Measurements from ENCODE around the gene CBX6.
A peak's percentile ranks its signal among the peaks of the same experiment; 100 is the strongest.
"Not testable (repeated sequence)": the region's sequence is repeated elsewhere in the genome, so short reads cannot be mapped to it uniquely, and the experiment has no call there.

Gene CBX6

DNA sequence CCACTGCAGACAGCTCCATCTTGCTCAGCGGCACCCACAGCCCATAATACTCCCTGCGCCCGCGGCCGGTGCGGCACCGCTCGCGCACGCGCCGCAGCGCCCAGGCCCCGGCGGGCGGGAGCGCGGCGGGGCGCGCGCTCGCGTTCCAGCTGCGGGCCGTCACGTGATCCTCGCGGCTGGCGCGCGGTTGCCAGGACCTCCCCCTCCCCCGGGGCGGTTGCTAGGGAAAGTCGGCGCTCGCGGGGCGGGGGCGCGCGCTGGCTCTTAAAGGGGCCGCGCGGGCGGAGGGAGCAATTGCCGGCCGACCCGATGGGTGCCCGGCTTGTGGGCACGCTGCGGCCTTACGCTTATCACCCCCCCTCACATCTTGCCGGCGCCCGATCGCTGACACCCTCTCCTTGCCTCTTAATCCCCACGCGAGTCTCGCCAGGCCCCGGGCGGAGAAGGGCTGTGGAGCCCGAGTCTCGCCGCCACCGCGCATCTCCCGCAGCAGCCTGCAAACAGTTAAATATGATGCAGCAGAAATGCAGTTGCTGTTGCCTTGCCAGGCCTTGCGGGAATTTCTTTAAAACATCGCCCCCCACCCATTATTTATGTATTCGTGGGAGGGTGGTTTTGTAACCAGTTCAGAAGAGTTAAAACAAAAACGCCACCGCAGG is at the start of gene CBX6:
Gene CBX6, minus strand, starts transcription at position 45 of the 659 bp plus-strand sequence. Its CDS starts 26 bp downstream, at position 19.
- DNase-seq: peak; percentile 85

DNA sequence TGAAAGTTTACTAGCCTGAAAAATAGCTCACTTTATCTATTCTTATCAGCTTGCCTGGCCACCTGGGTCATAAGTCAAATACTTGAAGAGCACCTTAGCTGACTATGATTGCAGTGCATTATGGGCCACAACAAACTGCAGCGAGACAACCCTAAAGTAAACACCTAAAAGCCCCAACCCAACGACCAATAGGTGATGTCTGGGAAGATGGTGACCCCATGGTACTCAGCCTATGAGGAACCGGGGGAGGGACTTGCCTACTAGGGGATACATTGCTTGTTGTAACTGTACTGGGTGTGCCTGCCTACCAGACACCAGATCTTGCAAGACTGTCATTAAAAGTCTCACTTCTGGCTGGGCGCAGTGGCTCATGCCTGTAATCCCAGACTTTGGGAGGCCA is 49.8 kb upstream of the CBX6 start:
- no peak for DNase-seq

DNA sequence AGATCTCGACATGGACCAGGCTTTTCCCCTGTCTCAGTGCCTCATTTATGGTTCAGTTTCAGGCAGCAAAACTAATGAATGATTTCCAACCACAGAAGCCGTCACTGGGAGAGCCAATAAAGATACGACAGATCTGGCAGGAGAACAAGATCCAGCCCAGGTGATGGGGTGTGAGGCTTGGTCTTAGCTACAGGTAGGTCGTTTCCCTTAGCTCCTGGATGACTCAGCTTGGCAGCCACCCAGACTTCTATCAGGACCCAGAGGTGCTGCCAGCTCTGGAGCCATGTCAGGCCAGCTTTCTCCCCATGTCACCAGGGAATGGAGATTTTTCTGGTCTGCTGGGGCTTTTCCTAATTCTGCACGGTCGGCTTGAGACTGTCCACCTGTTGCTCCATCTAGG is 49.1 kb upstream of the CBX6 start:
- DNase-seq: no peak

DNA sequence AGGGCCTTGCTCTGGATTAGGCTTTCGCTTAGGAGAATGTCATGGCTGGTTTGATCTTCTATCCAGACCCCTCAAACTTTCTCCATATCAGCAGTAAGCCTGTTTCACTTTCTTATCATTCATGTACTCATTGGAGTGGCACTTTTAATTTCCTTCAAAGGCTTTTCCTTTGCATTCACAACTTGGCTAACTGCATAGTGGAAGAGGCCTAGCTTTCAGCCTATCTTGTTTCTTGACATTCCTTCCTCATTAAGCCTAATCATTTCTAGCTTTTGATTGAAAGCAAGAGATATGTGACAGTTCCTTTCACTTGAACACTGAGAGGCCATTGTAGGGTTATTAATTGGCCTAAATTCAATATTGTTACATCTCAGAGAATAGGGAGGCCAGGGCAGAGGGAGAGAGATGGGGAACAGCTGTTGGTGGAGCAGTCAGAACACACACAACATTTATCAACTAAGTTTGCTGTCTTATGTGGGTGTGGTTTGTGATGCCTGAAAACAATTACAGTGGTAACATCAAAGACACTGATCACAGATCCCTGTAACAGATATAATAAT is 47.7 kb upstream of the CBX6 start:
- no peak for DNase-seq

DNA sequence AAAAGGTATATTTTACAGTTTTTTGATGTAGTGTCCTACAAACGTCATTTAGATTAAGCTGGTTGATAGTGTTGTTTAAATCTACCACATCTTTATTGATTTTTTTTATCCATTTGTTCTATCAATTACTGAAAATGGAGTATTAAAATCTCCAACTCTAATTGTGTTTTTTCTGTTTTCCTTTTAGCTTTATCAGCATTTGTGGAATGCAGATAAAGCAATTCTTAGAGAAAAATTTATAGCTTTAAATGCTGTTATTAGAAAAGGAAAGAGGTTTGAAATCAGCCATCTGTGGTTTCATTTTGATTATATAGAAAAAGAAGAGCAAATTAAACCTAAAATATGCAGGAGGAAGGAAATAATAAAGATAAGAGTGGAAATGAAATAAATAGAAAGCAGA is 39.4 kb upstream of the CBX6 start:
- no peak for DNase-seq

DNA sequence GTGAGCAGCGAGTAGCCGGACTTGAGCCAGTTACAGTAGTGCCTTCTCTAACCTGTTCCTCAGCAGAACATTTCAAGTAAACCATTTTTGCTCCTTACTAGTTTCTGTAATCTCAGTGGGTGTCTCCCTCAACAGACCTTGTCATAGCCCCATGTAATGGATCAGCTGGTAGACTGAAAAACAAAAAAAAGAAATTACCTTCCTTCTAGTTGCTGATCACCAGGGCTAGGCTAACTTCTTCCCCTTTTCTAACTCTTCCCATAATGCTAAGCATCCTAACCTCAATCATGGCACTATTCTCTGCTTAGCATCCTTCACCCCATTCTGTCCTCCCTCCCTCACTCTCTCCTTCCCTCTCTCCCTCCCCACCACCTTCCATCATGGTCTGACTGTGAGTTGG is 35.8 kb upstream of the CBX6 start:
- no peak for DNase-seq

DNA sequence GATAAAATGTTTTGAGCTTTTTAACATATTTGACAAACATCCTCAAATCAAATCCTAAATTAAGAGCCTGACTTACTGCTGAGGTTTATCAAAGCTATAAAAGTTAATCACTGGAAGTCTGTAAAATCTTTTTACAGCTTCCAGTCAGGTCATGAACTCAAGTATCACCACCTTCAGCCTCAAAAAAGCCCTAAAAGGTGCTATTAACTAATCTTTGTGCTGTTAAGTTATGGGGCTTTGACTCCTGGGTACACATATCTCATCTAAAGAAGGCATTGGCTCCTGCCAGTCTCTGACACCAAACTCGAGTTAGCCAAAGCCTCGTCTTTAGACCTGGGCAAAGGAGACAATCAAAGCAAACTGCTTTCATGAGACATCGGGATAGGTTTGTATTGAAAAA is 34.0 kb upstream of the CBX6 start:
- no peak for DNase-seq

DNA sequence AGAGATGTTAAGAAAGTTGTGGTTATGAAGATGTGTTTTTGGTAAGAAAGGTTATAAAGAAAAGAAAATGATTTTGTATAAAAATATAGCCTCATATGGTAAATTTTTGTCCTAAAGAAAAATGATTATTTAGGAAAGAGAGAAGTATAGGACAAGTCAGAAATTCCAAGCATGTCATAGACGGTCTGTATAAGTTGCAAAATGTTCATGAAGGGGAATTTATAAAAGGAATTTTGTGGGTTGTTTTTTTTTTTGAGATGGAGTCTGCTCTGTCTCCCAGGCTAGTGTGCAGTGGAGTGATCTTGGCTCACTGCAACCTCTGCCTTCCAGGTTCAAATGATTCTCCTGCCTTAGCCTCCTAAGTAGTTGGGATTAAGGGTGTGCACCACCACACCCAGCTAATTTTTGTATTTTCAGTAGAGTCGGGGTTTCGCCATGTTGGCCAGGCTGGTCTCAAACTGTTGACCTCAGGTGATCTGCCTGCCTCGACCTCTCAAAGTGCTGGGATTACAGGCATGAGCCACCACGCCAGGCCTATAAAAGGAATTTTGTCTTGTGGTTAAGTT is 32.1 kb upstream of the CBX6 start:
- DNase-seq: not testable (repeated sequence)

DNA sequence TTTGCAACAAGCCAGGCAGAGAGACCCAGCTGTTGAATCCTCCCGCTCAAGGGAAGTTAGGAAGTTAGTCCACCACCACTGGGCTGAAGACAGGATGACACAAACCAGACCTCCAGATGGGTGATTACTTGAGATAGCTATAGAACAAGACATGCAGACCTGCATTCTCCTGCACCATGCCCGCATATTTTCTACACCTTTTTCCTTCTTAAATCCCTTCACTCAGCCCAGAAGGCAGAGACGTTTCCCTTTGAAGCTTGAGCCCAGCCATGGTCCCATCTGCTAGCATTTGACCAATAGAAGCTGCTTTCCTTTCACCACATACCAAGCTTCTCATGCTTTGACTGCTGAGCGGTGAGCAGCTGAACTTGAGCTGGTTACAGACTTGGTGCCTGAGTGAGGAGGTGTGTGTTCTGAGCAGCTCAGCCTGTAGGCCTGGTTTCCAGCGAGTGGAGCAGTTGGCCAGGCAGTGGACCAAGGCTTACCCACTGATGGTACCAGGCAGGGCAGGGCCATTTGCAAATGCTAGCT is 29.2 kb upstream of the CBX6 start:
- DNase-seq: no peak

DNA sequence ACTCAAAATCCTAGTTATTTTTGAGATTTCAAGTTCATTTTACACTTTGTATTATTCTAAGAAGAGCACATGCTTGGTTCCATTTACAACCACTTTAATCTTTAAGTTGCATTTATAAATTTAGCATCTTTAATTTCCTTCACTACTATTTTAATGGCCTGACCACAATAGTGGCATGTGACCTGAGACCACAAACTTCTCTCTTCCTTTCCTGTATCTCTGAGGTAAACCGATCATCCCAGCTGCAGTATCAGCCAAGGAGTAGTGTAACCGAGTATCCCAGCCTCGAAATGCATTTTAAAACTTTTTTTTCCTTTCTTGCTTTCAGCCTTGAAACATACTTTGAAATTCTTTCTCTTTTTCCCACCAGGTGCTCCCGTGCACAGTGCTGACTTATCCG is 28.7 kb upstream of the CBX6 start:
- no peak for DNase-seq

DNA sequence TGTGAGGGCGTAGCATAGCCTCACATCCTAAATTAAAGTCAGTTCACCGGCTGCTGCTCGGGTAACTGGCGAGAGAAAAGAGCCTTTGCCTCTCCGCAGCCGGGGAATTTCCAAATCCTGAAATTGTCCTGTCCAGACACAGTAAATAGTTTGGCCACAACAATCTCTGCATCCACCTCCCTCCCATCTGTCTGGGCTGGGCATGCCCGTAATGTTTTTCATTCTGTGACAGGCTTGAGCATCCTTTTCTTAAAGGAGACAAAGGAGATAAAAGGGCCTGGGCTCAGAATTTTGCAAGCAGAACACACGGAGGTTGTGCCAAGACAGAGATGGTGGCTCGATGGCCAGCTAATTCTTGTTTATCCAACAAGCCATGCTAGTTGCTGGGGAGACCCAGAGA is 19.2 kb upstream of the CBX6 start:
- DNase-seq: no peak

DNA sequence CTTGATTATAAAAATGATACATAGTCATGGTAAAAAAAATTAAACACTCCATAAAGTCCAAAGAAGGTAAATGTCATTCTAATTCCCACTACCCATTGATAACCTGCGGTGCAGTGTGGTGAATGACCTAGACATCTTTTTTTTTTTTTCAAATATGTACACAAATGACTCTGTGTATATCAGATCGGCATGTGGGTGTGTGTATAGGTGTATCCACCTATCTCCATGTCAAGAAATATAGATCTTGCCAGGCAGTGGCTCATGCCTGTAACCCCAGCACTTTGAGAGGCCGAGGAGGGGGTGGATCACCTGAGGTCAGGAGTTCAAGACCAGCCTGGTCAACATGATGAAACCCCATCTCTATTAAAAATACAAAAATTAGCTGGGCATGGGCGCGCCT is 18.4 kb upstream of the CBX6 start:
- no peak for DNase-seq

DNA sequence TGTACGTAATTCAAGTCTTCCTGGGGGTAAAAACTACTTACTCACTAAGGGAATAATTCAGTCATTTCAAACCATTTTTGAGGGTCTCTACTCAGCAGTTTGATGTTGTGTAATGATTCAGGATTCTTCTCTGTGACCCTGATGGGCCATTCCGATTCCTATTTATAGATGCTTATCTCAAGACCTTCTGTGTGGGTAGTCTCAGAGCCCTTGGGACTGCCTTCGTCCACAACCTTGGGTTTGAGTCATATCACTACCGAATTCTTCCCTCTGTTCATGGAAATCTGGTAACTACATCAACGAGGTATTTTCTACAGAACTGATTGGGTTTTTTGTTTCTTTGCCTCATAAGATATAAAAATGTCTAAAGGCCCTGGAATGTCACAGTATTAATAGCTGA is 14.3 kb upstream of the CBX6 start:
- no peak for DNase-seq

DNA sequence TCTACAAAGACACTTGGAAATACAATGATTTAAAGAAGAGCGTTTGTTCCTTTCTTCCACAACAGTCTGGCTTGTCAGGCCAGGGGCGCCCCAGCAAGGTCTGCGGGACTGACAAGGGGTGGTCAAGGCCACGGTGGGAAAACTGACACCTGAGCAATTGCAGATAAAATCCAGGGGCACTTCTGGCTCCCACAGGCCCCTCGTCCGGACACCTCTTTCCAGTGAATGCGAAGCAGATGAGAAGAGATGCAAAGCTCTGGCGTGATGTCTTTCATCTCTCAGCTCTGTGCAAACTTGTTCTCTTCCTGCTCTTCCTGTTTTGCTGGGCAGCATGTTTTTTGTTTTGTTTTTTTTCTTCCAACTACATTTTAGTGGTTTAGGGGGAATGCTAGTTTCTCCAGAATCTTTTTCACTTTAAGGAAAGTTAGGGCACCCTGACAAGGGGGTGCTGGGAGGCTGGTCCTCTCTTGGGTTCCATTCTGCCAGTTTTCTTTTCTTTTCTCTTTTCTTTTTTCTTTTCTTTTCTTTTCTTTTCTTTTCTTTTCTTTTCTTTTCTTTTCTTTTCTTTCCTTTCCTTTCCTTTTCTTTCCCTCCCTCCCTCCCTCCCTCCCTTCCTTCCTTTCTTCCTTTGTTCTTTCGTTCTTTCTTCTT is 11.1 kb upstream of the CBX6 start:
- no peak for DNase-seq

DNA sequence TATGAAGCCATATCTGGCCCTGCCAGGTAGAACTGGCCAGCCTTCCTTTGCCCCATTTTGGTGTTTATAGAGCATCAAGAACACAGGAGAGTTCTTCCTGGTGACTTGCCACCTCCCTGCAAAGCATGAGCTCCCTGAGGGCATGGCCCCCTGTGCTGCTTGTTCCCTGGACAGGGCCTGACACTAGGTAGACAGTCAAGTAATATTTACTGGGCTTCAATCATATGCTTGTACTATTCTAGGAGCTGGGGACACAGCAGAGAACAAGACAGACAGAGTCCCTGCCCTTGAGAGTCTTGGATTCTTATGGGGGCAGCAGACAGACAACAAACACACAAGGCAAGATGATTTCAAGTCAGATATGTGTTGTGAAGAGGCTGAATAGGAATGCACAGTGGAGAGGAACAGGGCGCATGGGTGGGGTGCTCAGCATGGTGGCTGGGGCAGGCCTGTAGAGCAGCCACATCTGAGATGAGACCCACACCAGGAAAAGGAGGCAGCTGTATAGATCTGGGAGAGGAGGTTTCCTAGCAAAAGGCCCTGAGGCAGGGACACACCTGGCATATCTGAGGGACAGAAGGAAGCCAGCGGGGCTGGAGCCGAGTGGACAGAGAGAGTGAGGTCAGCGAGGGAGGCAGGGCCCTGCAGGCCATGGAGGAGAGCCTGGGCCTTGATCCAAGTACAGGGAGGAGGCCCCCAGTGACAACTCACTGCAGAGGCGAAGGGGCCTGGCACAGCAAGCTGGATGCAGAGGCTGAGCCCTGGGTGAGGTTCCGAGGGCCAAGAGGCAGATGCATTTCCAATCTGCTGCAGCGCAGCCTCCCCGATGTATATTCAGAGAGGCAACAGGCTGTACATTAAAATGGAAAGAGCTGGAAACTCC is 10.2 kb upstream of the CBX6 start:
- DNase-seq: no peak

DNA sequence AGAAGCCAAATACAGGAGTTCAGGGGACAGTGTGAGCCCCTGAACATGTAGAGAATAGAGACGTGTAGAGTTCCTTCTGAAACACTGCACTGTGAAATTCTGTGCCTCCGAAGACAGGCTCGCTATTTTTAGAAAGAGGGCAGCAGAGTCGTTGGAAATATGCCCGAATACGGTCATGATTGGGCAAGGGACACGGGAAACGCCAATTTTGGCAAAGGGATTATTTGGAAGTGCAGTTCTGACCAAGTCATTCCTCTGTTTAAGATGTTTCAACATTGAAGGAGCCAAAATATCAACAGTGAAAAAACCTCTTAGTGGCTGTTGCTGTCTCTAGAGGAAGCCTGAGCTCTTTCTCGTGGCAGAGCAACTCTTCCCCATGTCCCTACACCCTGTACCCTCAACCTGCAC is 9.5 kb upstream of the CBX6 start:
- DNase-seq: no peak

DNA sequence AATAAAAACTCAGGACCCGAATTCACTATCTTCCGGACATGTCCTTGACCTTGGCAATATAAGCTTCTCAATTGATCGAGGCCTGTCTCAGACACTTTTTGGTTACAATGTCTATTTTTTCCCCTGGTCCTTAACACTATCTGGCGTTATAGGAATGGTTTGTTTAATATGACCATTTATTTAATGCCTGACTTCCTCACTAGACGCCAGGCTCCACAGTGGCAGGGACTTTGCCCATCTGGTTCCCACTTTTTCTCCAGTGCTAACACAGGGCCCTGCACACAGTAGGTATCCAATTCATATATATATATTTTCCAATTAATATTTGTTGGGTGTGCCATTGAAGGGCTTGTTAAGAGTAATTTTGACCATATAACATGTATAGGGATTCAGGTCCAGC is 7.9 kb upstream of the CBX6 start:
- no peak for DNase-seq

DNA sequence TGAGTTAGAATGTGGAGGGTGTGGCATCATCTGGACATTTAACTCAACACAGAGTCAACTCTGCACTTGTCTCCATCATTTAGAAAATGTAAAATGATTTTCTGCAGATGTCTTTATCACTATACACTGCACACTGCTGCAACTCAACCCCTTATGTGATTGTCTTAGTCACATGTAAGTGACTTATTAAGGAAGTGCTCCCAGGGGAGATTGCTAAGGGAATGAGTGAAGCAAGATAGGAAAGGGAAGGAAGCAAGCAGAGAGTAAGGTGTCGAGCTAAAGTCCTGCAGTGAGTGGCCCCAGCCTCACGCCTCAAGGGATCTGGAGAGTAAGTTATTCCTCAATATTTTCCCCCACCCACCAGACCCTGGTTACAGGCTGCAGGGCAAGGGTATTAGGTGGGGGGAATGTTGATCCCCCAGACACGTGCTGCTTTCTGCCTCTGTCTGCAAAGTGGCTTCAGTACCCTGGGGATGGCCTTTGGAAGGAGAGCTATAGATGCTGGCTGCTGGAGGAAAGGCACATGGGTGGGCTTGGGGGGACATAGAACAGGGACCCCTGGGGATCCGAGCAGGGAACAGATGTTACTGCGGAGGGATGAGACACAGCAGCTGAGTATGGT is 7.2 kb upstream of the CBX6 start:
- DNase-seq: no peak

DNA sequence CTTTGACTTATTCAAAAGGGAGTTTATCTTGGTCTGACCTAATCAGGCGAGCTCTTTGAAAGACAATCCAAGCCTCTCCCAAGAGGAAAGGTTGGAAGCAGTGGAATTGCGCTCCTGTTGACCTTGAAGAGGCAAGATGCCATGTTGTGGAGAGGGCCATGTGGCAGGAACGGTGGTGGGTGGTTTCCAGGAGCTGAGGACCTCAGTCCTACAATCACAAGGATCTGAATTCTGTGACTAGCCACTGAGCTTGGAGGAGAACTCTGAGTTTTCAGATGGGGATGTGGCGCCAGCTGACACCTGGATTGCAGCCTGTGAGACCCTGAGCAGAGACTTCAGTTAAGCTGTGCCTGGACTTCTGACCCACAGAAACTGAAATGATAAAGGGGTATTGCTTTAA is 6.0 kb upstream of the CBX6 start:
- no peak for DNase-seq

DNA sequence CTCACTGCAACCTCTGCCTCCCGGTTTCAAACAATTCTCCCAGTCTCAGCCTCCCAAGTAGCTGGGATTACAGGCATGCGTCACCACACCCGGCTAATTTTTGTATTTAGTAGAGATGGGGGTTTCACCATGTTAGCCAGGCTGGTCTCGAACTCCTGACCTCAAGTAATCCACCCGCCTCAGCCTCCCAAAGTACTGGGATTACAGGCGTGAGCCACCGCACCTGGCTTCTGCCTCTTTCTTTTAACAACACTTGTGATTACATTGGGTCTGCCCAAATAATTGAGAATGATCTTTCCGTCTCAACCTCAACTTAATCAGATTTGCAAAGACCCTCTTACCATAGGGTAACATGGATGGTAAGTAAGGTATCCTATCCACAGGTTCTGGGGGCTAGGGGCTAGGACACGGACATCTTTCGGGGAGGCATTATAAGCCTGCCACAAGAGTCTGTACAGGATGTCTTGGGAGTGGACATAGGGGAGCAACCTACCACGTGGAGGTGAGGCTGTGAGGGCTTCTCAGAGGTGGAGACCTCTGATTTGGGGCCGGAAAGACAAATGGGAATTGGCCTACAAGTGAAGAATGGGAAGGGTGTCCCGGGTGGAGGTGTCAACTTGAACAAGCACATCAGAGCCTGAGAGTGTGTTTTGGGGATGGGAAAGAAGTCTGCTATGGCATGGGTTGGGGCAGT is 2.7 kb upstream of the CBX6 start:
- no peak for DNase-seq

DNA sequence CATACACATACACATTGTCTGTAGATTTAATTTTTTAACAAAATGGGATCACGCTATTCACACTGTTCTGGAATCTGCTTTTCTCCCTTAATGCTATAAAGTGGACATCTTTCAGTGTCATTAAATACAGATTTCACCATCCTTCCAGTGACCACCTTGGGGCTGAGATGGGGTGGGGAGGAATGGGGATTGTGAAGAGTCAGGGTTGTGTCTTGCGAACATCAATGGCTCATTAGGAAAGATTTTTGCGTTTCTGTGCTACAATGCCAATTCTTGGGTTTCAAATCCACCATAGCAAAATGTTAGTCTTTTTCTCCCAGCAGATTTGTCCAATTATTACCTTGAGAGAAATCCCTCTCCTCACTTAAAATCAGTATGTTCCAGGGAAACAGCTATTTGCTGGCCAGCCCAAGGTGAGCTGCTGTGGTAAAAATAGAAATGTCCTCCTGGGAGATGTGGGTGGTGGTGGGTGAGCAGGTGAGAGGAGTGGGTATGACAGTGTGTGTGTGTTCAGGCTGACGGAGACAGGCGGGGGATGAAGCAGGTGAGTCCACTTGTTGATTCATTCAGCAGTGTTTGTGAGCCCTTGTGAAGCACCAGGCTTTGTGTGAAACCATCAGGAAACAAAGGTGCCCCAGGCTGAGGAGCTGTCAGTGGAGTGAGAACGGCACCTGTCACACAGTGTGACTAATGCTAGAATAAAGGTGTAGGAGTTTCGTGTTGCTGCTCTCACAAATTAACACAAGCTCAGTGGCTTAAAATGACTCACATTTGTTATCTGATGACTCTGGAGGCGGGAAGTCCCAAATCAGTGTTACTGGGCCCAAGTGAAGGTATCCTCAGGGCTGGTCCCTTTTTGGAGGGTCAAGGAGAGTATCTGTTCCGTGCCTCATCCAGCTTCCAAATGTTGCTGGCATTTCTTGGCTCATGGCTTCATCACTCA is 1.7 kb upstream of the CBX6 start:
- DNase-seq: no peak

Data from kidney glomerular epithelial cell (primary cell).